ENCODE data around the gene WDR55.

DNA sequence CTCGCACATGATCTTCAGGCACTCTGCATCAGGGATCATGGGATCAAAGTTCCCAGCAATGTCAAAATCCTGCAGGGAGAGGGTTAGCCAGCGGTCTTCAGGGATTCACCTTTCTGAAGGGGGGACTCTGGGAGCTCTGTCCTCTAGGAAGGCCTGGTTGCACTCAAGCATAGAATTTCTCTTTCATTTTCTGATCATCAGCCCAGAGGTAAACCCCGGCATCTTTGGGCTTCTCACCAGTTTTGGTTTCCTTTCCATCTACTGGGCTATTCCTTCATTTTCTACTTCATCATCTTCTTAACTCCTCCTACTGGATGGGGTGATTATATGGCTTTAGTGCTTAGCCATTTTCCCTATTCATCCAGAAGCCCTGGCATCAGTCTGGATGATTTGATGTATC is 13.2 kb downstream of the WDR55 start:
- TF ChIP-seq, protein P1, sequence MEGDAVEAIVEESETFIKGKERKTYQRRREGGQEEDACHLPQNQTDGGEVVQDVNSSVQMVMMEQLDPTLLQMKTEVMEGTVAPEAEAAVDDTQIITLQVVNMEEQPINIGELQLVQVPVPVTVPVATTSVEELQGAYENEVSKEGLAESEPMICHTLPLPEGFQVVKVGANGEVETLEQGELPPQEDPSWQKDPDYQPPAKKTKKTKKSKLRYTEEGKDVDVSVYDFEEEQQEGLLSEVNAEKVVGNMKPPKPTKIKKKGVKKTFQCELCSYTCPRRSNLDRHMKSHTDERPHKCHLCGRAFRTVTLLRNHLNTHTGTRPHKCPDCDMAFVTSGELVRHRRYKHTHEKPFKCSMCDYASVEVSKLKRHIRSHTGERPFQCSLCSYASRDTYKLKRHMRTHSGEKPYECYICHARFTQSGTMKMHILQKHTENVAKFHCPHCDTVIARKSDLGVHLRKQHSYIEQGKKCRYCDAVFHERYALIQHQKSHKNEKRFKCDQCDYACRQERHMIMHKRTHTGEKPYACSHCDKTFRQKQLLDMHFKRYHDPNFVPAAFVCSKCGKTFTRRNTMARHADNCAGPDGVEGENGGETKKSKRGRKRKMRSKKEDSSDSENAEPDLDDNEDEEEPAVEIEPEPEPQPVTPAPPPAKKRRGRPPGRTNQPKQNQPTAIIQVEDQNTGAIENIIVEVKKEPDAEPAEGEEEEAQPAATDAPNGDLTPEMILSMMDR (IDR thresholded peaks at IDR 0.05): no peak
- no peak for TF ChIP-seq POLR2A (IDR thresholded peaks at IDR 0.05)
